Liver (tissue), 9 donors: ENCODE data around the gene LILRA6. TPM values are rescaled to one million over a fixed set of nuclear protein-coding genes. Genes with fewer than 3 reads are reported as not detected.
"Not testable (repeated sequence)": the region's sequence is repeated elsewhere in the genome, so short reads cannot be mapped to it uniquely, and the experiment has no call there.

ENCODE experiments used
- DNase-seq: peaks from one replicate; pipeline ENCODE4 v3.0.0-alpha.2; 2017; ENCODE audit warnings: low spot score
- H3K27ac ChIP-seq, 2 donors: one replicate each; pipeline ENCODE4 v1.7.0; 2013; ENCODE audit warnings: inconsistent platforms in 2 of 2, low read length in 2 of 2, control low read depth in 1 of 2, low read depth in 1 of 2, mild to moderate bottlenecking in 1 of 2
- H3K27me3 ChIP-seq, 4 donors: one replicate each; pipeline versions ENCODE4 v1.6.1 to v1.7.0; 2013; ENCODE audit warnings: low read length in 3 of 4, inconsistent platforms in 1 of 4, mild to moderate bottlenecking in 1 of 4, moderate library complexity in 1 of 4; ENCODE audit not compliant: control insufficient read depth in 4 of 4, insufficient read depth in 4 of 4
- H3K36me3 ChIP-seq, 4 donors: one replicate each; pipeline versions ENCODE4 v1.6.1 to v1.7.0; 2013; ENCODE audit warnings: low read length in 3 of 4, mild to moderate bottlenecking in 3 of 4, low read depth in 1 of 4, moderate library complexity in 1 of 4; ENCODE audit not compliant: control insufficient read depth in 4 of 4, insufficient read depth in 3 of 4
- H3K4me1 ChIP-seq, 4 donors: one replicate each; pipeline versions ENCODE4 v1.6.1 to v1.7.0; 2013; ENCODE audit warnings: low read length in 3 of 4, mild to moderate bottlenecking in 3 of 4, moderate library complexity in 1 of 4; ENCODE audit not compliant: control insufficient read depth in 4 of 4, insufficient read depth in 4 of 4
- H3K4me3 ChIP-seq, 3 donors: one replicate each; pipeline versions ENCODE4 v1.6.1 to v1.7.0; 2013; ENCODE audit warnings: low read length in 3 of 3, control low read depth in 1 of 3, low read depth in 1 of 3, mild to moderate bottlenecking in 1 of 3
- H3K9ac ChIP-seq, 2 donors: one replicate each; pipeline ENCODE4 v1.7.0; 2013; ENCODE audit warnings: low read length in 2 of 2, mild to moderate bottlenecking in 2 of 2, moderate library complexity in 2 of 2, control low read depth in 1 of 2, low read depth in 1 of 2
- H3K9me3 ChIP-seq, 4 donors: one replicate each; pipeline versions ENCODE4 v1.6.1 to v1.7.0; 2013; ENCODE audit warnings: low read length in 3 of 4; ENCODE audit not compliant: control insufficient read depth in 4 of 4
- EGR1 ChIP-seq, 2 donors: IDR thresholded peaks; 2 replicates each; pipeline ENCODE4 v1.6.1; 2016 to 2018; ENCODE audit warnings: antibody characterized with exemption in 2 of 2, low read depth in 2 of 2
- FOXA1 ChIP-seq: IDR thresholded peaks from 2 replicates; pipeline ENCODE4 v1.6.1; 2016; ENCODE audit warnings: antibody characterized with exemption
- FOXA2 ChIP-seq: IDR thresholded peaks from 2 replicates; pipeline ENCODE4 v1.6.1; 2016; ENCODE audit warnings: antibody characterized with exemption
- GABPA ChIP-seq, 2 donors: IDR thresholded peaks in 1 of 2; conservative IDR thresholded peaks in 1 of 2; 2 replicates each; pipeline ENCODE4 v1.6.1; 2016; ENCODE audit warnings: antibody characterized with exemption in 2 of 2, mild to moderate bottlenecking in 1 of 2, moderate library complexity in 1 of 2
- HNF4A ChIP-seq, 2 donors: conservative IDR thresholded peaks; 2 replicates each; pipeline ENCODE4 v1.6.1; 2016; ENCODE audit warnings: antibody characterized with exemption in 2 of 2, mild to moderate bottlenecking in 2 of 2
- HNF4G ChIP-seq: IDR thresholded peaks from 2 replicates; pipeline ENCODE4 v1.6.1; 2016; ENCODE audit warnings: antibody characterized with exemption
- JUND ChIP-seq, 2 donors: IDR thresholded peaks; 2 replicates each; pipeline ENCODE4 v1.6.1; 2016; ENCODE audit warnings: antibody characterized with exemption in 2 of 2
- MAX ChIP-seq: IDR thresholded peaks from 2 replicates; pipeline ENCODE4 v1.6.1; 2016; ENCODE audit warnings: antibody characterized with exemption
- NR2F2 ChIP-seq: IDR thresholded peaks from 2 replicates; pipeline ENCODE4 v1.6.1; 2016; ENCODE audit warnings: antibody characterized with exemption
- RXRA ChIP-seq, 2 donors: IDR thresholded peaks; 2 replicates each; pipeline ENCODE4 v1.6.1; 2017 to 2018; ENCODE audit warnings: antibody characterized with exemption in 2 of 2, mild to moderate bottlenecking in 1 of 2
- SP1 ChIP-seq: IDR thresholded peaks from 2 replicates; pipeline ENCODE4 v1.6.1; 2018; ENCODE audit warnings: antibody characterized with exemption, mild to moderate bottlenecking
- YY1 ChIP-seq: IDR thresholded peaks from 2 replicates; pipeline ENCODE4 v1.6.1; 2016; ENCODE audit warnings: antibody characterized with exemption, mild to moderate bottlenecking
- WGBS: extraction: QIAGEN DNeasy Blood & Tissue Kit; methylation state at CpG from one replicate; pipeline ENCODE4 v1.1.7; 2013; 5-methylcytosine and 5-hydroxymethylcytosine counted together
- polyA plus RNA-seq, 2 donors: library from polyadenylated mRNA; stranded (reverse) in 1 of 2; unstranded in 1 of 2; fragments of 200-250 nt in 1 of 2; fragments of >200 nt in 1 of 2; fragmentation: Nextera tagmentation in 1 of 2; extraction: Ambion mirVana in 1 of 2; gene quantifications; one replicate each; pipeline versions ENCODE4 v1.2.1 to v1.2.3, GENCODE V29; 2013 to 2015
- total RNA-seq, 2 donors: library from RNA; depleted of rRNA; stranded (reverse); fragments of >200 nt; gene quantifications; one replicate each; pipeline ENCODE4 v1.2.3, GENCODE V29; 2014
- TF ChIP-seq, protein P1 (sequence below): IDR thresholded peaks from 2 replicates; pipeline ENCODE4 v1.6.1; 2016; ENCODE audit warnings: antibody characterized with exemption, mild to moderate bottlenecking
- TF ChIP-seq, protein P2 (sequence below): IDR thresholded peaks from 2 replicates; pipeline ENCODE4 v1.6.1; 2016; ENCODE audit warnings: antibody characterized with exemption
- donor health status: healthy.
- donor health status: healthy.
- donor health status: healthy.
- donor health status: healthy.
- donor health status: healthy.

The LILRA6 gene
- total and polyA plus RNA-seq, 4 donors = 1.0 to 2.8 (median 1.7) TPM

DNA sequence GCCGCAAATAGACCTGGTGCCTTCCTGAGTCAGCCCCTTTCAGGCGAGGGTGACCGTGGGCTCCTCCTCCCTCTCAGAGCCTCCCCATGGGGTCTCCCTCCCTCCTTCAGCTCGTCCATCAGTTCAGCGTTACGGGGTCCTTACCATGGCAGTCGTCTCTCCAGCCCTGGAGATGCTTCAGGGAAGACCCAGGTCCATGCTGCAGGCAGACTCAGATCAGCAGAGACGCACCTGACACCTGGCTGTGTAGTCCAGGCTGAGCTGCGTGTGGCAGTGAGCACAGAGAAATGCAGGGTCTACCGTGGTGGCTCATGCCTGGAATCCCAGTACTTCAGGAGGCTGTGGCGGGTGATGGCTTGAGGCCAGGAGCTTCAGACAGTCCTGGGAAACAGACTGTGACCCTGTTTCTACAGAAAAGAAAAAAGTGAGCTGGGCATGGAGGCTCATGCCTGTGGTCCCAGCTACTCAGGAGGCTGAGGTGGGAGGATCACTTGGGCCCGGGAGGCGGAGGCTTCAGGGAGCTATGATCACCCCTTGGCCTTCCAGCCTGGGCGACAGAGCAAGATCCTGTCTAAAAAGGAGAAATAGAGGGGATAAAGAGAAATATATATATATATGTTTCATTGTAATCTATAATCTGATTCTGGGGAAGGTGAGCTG is 19.2 kb downstream of the LILRA6 start:
- not testable (repeated sequence) for H3K36me3 ChIP-seq, H3K4me3 ChIP-seq, H3K9ac ChIP-seq, H3K27me3 ChIP-seq, H3K27ac ChIP-seq, H3K4me1 ChIP-seq, DNase-seq, H3K9me3 ChIP-seq
- WGBS = 46% methylated on average over 14 of the region's 14 CpGs

DNA sequence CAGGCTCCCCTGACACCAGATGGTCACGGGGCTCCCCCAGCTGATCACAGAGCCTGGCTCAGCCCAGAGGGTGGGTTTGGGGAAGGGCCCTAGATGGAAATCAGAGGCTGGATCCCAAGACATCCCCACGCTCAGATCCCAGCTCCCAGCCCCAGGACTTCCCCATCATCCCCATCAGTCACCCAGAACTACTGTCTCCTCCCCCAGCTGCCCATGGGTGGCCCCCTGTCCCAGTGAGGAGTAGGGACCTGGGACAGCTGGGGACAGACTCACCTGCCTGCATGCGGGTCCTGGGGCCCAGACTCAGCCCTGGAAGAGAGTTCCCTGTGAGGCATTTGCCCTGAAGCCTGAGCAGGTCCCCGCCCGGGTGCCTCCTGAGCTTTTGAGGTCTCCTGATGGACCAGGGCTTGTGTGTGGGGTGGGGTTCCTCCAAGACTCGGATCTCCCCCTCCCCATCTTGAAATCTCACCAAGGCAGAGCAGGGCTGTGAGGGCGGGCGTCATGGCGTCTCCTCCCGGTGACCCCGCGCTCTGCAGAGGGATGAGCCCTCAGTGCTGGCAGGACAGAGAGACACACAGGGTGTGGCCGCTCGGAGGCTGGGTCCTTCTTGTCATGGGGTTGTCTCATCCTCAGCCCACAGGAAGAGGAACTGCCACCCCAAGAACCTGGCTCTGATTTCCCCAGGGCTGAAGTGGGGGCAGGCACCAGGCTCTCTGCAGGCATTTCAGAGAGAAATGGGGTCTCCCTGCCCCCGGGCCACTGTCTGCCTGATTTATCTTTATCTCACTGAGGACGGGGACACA is 19.9 kb downstream of the LILRA6 start, which contains the start of gene LILRB3:
Gene LILRB3 (minus strand): TSS at position 534 of the 803 bp plus-strand sequence. CDS start 31 bp downstream, at position 503.
- H3K27ac ChIP-seq, H3K4me3 ChIP-seq, H3K36me3 ChIP-seq, H3K9ac ChIP-seq, H3K4me1 ChIP-seq, H3K9me3 ChIP-seq, DNase-seq, H3K27me3 ChIP-seq: not testable (repeated sequence)
- 62% methylated on average over 16 of the region's 16 CpGs for WGBS

GRCh38 chr19:54221947-54222346 is 20.6 kb downstream of the LILRA6 start:
- DNase-seq, H3K36me3 ChIP-seq, H3K4me1 ChIP-seq, H3K27me3 ChIP-seq, H3K27ac ChIP-seq, H3K9ac ChIP-seq, H3K9me3 ChIP-seq, H3K4me3 ChIP-seq: not testable (repeated sequence)
- WGBS = 78% methylated on average over 7 of the region's 7 CpGs

- H3K36me3 ChIP-seq, H3K27me3 ChIP-seq, H3K9ac ChIP-seq, H3K4me3 ChIP-seq, DNase-seq, H3K27ac ChIP-seq, H3K9me3 ChIP-seq, H3K4me1 ChIP-seq: not testable (repeated sequence)
- WGBS = 89% methylated on average over 5 of the region's 5 CpGs
Observed at GRCh38 chr19:54219702-54220101, 22.9 kb downstream of the LILRA6 start.

DNA sequence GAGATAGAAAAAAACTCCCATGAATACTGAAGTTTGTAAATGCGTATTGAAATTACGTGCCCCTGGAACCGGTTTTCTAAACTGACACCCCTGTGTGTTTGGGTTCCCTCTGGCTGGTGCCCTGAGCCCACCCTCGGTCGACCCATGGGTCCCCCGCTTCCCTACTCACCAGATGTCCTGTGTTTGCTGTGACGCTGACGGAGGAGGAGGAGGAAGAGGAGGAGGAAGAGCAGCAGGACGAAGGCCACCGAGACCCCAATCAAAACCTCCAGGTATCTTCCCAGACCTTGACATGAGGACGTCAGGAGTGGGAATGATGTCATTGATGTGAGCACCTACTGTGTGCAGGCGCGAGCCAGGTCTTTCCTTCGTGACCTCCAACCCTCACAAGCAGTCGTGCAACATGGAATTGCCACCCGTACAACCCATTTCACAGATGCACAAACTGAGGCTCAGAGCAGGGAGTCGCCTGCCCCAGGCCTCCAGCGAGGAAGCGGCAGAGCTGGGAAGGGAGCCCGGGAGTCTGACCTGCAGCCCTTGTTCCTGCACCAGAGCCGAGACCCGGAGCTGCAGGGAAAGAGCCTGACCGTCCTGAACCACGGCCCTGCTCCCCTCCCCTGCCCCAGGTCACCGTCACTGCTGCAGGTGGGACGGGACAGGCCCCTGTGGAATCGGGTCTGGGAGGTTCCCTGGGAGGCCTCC is 23.5 kb downstream of the LILRA6 start:
- Histone ChIP-seq H3K27me3 (no peaks in the 10 kb centered on the region), H3K9ac (no peak overlapping the region), H3K4me3 (no peak overlapping the region), H3K4me1 (no peaks in the 10 kb centered on the region), H3K27ac (no peak overlapping the region), H3K36me3 (no peaks in the 10 kb centered on the region), H3K9me3 (no peaks in the 10 kb centered on the region)
- TF ChIP-seq YY1 (no peak), JUND (IDR thresholded peaks at IDR 0.05) (no peak), HNF4A (conservative IDR thresholded peaks at IDR 0.05) (no peak), NR2F2 (no peak), FOXA2 (no peak), RXRA (IDR thresholded peaks at IDR 0.05) (no peak), GABPA (IDR thresholded peaks at IDR 0.05 in 1 of 2, conservative IDR thresholded peaks at IDR 0.05 in 1 of 2) (no peak), SP1 (no peak), MAX (no peak), HNF4G (no peak), EGR1 (IDR thresholded peaks at IDR 0.05; ENCODE audit: low read depth in 2 of 2) (no peak), FOXA1 (no peak)
- TF ChIP-seq, protein P1, sequence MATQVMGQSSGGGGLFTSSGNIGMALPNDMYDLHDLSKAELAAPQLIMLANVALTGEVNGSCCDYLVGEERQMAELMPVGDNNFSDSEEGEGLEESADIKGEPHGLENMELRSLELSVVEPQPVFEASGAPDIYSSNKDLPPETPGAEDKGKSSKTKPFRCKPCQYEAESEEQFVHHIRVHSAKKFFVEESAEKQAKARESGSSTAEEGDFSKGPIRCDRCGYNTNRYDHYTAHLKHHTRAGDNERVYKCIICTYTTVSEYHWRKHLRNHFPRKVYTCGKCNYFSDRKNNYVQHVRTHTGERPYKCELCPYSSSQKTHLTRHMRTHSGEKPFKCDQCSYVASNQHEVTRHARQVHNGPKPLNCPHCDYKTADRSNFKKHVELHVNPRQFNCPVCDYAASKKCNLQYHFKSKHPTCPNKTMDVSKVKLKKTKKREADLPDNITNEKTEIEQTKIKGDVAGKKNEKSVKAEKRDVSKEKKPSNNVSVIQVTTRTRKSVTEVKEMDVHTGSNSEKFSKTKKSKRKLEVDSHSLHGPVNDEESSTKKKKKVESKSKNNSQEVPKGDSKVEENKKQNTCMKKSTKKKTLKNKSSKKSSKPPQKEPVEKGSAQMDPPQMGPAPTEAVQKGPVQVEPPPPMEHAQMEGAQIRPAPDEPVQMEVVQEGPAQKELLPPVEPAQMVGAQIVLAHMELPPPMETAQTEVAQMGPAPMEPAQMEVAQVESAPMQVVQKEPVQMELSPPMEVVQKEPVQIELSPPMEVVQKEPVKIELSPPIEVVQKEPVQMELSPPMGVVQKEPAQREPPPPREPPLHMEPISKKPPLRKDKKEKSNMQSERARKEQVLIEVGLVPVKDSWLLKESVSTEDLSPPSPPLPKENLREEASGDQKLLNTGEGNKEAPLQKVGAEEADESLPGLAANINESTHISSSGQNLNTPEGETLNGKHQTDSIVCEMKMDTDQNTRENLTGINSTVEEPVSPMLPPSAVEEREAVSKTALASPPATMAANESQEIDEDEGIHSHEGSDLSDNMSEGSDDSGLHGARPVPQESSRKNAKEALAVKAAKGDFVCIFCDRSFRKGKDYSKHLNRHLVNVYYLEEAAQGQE = no peak
- TF ChIP-seq, protein P2, sequence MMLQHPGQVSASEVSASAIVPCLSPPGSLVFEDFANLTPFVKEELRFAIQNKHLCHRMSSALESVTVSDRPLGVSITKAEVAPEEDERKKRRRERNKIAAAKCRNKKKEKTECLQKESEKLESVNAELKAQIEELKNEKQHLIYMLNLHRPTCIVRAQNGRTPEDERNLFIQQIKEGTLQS = no peak
- DNase-seq = no peak
- 94% methylated on average over 27 of the region's 27 CpGs for WGBS
